Natural killer cell (primary cell): ENCODE results near the gene FTO. TPM values are rescaled to one million over a fixed set of nuclear protein-coding genes. Genes with fewer than 3 reads are reported as not detected.
"Not testable (repeated sequence)": the region's sequence is repeated elsewhere in the genome, so short reads cannot be mapped to it uniquely, and the experiment has no call there.

Experiments
- ATAC-seq, 3 donors: fragments of 150-1000 bp in 2 of 3; fragments of 200-7000 bp in 1 of 3; cut with Tn5 transposase; 1 replicate in 1 of 3; 2 replicates in 2 of 3; pipeline ENCODE4 v1.10.0; 2021; ENCODE audit warnings: mild to moderate bottlenecking in 2 of 3, moderate library complexity in 2 of 3
- DNase-seq, 2 donors: peaks; one replicate each; pipeline versions ENCODE4 v3.0.0 to v3.0.0-alpha.2; 2013 to 2021; ENCODE audit warnings: mixed read lengths in 1 of 2
- H3K27ac ChIP-seq: one replicate; pipeline ENCODE4 v1.5.1; 2013; ENCODE audit warnings: mild to moderate bottlenecking, low read length
- H3K27me3 ChIP-seq: one replicate; pipeline ENCODE4 v1.6.1; 2013; ENCODE audit warnings: low read length; ENCODE audit not compliant: control insufficient read depth, insufficient read depth
- H3K36me3 ChIP-seq: one replicate; pipeline ENCODE4 v1.6.1; 2013; ENCODE audit warnings: low read length; ENCODE audit not compliant: control insufficient read depth, insufficient read depth
- H3K4me1 ChIP-seq: one replicate; pipeline ENCODE4 v1.6.1; 2013; ENCODE audit warnings: low read length; ENCODE audit not compliant: control insufficient read depth, insufficient read depth
- H3K4me3 ChIP-seq: one replicate; pipeline ENCODE4 v1.5.1; 2013; ENCODE audit warnings: low read length
- H3K9me3 ChIP-seq: one replicate; pipeline ENCODE4 v1.6.1; 2013; ENCODE audit warnings: low read length; ENCODE audit not compliant: control insufficient read depth, insufficient read depth
- H3K27ac Mint-ChIP-seq, 2 donors: one replicate each; pipeline ENCODE4 v1.8.0; 2022; ENCODE audit warnings: mild to moderate bottlenecking in 2 of 2, mixed read lengths in 2 of 2, moderate library complexity in 1 of 2
- H3K27me3 Mint-ChIP-seq, 2 donors: one replicate each; pipeline ENCODE4 v1.8.0; 2022; ENCODE audit warnings: low read depth in 2 of 2, mixed read lengths in 2 of 2
- H3K36me3 Mint-ChIP-seq: one replicate; pipeline ENCODE4 v1.8.0; 2022; ENCODE audit warnings: mixed read lengths
- H3K4me1 Mint-ChIP-seq, 2 donors: one replicate each; pipeline ENCODE4 v1.8.0; 2022; ENCODE audit warnings: mixed read lengths in 2 of 2
- H3K4me3 Mint-ChIP-seq: one replicate; pipeline ENCODE4 v1.8.0; 2022; ENCODE audit warnings: mild to moderate bottlenecking, moderate library complexity, mixed read lengths
- H3K9me3 Mint-ChIP-seq, 2 donors: one replicate each; pipeline ENCODE4 v1.8.0; 2022; ENCODE audit warnings: mixed read lengths in 2 of 2
- CTCF ChIP-seq: fragments of 200-600 bp; IDR thresholded peaks from one replicate; pipeline ENCODE4 v1.8.0; 2022; ENCODE audit warnings: antibody characterized with exemption
- WGBS: methylation state at CpG from one replicate; pipeline ENCODE4 v1.1.7; 2013; ENCODE audit warnings: missing lambda C conversion rate; ENCODE audit not compliant: insufficient coverage; 5-methylcytosine and 5-hydroxymethylcytosine counted together
- intact Hi-C: fragments of 100-400 bp; cut with micrococcal nuclease; formaldehyde crosslinking; loops from one replicate; pipeline ENCODE4 v1.14.2; 2022
- total RNA-seq, 4 donors: library from RNA; stranded (reverse); fragments of 120-200 nt in 1 of 4; gene quantifications; one replicate each; pipeline versions ENCODE4 v1.2.3 to v1.2.4, GENCODE V29; 2013 to 2022

FTO gene
- total RNA-seq, 3 donors from 2014 or later (not counting 1 experiment from before 2014, with no cell fraction given), result 55.4 to 70.5 (median 55.4) TPM

- whole genome bisulfite sequencing, result 14% methylated on average over 4 of the region's 4 CpGs
- no peaks in the 10 kb centered on the region for H3K27me3 ChIP-seq
Measured at GRCh38 chr16:53840456-53840855, 136.5 kb downstream of the FTO start.

GRCh38 chr16:53841884-53842283, 137.9 kb downstream of the FTO start:
- no peak for DNase-seq
- 85% methylated on average over 2 of the region's 2 CpGs for WGBS
- peaks cover 7% of the 10 kb centered on the region for H3K36me3 Mint-ChIP-seq
- H3K4me3 Mint-ChIP-seq, result no peak overlapping the region
- H3K9me3 Mint-ChIP-seq, result no peaks in the 10 kb centered on the region
- no peak overlapping the region for H3K27ac Mint-ChIP-seq
- no peak for TF ChIP-seq CTCF
- H3K4me1 Mint-ChIP-seq, result peaks cover 12 to 13% of the 10 kb centered on the region in 2 donors
- Histone ChIP-seq H3K27me3 (no peaks in the 10 kb centered on the region), H3K27ac (no peak overlapping the region), H3K36me3 (peaks cover 2% of the 10 kb centered on the region), H3K4me3 (no peak overlapping the region), H3K9me3 (no peaks in the 10 kb centered on the region), H3K4me1 (no peaks in the 10 kb centered on the region)
- intact Hi-C loops, result no loop called here
- H3K27me3 Mint-ChIP-seq, result no peaks in the 10 kb centered on the region
- no peak for ATAC-seq

More at GRCh38 chr16:53840456-53840855, 136.5 kb downstream of the FTO start:
- Mint-ChIP-seq H3K4me1 (peaks cover 12 to 16% of the 10 kb centered on the region in 2 donors), H3K4me3 (no peak overlapping the region), H3K36me3 (peaks cover 7% of the 10 kb centered on the region), H3K27me3 (no peaks in the 10 kb centered on the region), H3K27ac (no peak overlapping the region), H3K9me3 (no peaks in the 10 kb centered on the region)
- H3K4me3 ChIP-seq, result no peak overlapping the region
- no peaks in the 10 kb centered on the region for H3K9me3 ChIP-seq
- peaks cover 2% of the 10 kb centered on the region for H3K36me3 ChIP-seq
- no peak for ATAC-seq
- TF ChIP-seq CTCF, result no peak
- intact Hi-C loops, result no loop called here
- DNase-seq, result no peak
- H3K27ac ChIP-seq, result no peak overlapping the region
- H3K4me1 ChIP-seq, result no peaks in the 10 kb centered on the region

DNA sequence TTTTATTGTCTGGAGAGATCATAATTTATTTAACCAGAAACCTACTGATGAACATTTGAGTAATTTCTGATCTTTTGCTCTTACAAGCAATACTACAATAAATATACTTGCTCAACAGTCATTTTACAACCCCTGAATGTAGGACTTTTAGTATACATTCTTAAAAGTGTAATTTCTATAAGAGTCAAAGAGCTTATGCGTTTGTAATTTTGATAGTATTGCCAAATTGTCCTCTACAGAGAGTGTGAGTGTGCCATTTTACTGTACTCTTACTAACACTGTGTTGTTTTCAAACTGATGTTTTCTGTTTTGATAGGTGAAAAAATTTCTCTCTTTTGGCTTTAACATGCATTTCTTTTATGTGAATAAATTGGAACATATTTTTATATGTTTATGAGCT, 139.1 kb downstream of the FTO start:
- no CpG with 5 or more reads among the region's 1 CpG for WGBS
- no peak for TF ChIP-seq CTCF
- Mint-ChIP-seq H3K36me3 (peaks cover 7% of the 10 kb centered on the region), H3K9me3 (no peaks in the 10 kb centered on the region), H3K4me3 (no peak overlapping the region), H3K4me1 (peaks cover 6 to 8% of the 10 kb centered on the region in 2 donors), H3K27ac (no peak overlapping the region), H3K27me3 (no peaks in the 10 kb centered on the region)
- H3K4me3 ChIP-seq, result no peak overlapping the region
- H3K4me1 ChIP-seq, result no peaks in the 10 kb centered on the region
- H3K27me3 ChIP-seq, result no peaks in the 10 kb centered on the region
- intact Hi-C loops, result no loop called here
- no peak for ATAC-seq
- no peak for DNase-seq
- no peak overlapping the region for H3K27ac ChIP-seq
- H3K36me3 ChIP-seq, result peaks cover 2% of the 10 kb centered on the region
- H3K9me3 ChIP-seq, result no peaks in the 10 kb centered on the region

DNA sequence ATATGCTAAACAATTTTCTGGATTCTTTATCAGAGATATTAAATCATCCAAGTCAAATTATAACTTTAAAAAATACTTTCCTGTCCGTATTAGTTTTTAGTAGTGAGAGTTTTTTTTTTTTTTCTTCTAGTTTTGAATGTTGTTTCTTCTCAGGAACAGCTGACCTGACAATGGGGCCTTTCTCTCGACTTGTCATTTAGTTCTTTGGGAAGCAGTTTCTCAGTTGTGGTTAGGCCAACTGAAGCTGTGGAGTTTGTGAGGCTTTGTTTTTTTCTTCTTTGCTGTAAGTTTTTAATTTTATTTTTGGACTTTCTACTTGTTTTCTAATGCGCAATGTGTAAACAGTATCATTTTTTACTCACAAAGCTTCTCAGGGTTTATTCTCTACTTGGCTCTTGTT, 140.8 kb downstream of the FTO start:
- no peaks in the 10 kb centered on the region for H3K9me3 Mint-ChIP-seq
- H3K27me3 Mint-ChIP-seq, result no peaks in the 10 kb centered on the region
- 38% methylated on average over 2 of the region's 3 CpGs for WGBS
- peaks cover 7% of the 10 kb centered on the region for H3K36me3 Mint-ChIP-seq
- DNase-seq (no peak), ATAC-seq (no peak)
- H3K9me3 ChIP-seq, result no peaks in the 10 kb centered on the region
- H3K27me3 ChIP-seq, result no peaks in the 10 kb centered on the region
- no peak overlapping the region for H3K4me3 ChIP-seq
- H3K4me1 ChIP-seq, result no peaks in the 10 kb centered on the region
- no peak overlapping the region for H3K4me3 Mint-ChIP-seq
- H3K4me1 Mint-ChIP-seq, result peaks cover 0 to 6% of the 10 kb centered on the region in 2 donors
- intact Hi-C loops, result no loop called here
- H3K27ac Mint-ChIP-seq, result no peak overlapping the region
- no peak for TF ChIP-seq CTCF
- H3K27ac ChIP-seq, result no peak overlapping the region
- H3K36me3 ChIP-seq, result peaks cover 2% of the 10 kb centered on the region

- intact Hi-C loops, H3K4me1 Mint-ChIP-seq, H3K27me3 Mint-ChIP-seq, H3K36me3 ChIP-seq, H3K27ac ChIP-seq, H3K4me3 ChIP-seq, H3K27me3 ChIP-seq, H3K4me1 ChIP-seq, ATAC-seq, H3K4me3 Mint-ChIP-seq, DNase-seq, H3K27ac Mint-ChIP-seq, H3K9me3 ChIP-seq, H3K36me3 Mint-ChIP-seq, H3K9me3 Mint-ChIP-seq: not testable (repeated sequence)
- WGBS, result 93% methylated on average over 3 of the region's 5 CpGs
Measured at GRCh38 chr16:53846549-53846948, 142.6 kb downstream of the FTO start.
